ENCODE measurements around the gene ZNF771.

The ZNF771 gene

GRCh38 chr16:30464078-30464477 lies 56.7 kb downstream of the ZNF771 start:
- no peak for DNase-seq (ENCODE audit: low read depth, low spot score)

Measured in activated naive CD8-positive, alpha-beta T cell treated with anti-CD3 and anti-CD28 coated beads, Interleukin-2, amount 50 U/mL, for 16 hours (primary cell).